NCI-H2081 treated with DMSO at 0.1 percent for 48 hours (cell line): Measurements from ENCODE around the gene CDC7.
"Not testable (repeated sequence)": the region's sequence is repeated elsewhere in the genome, so short reads cannot be mapped to it uniquely, and the experiment has no call there.

Experiments used
- DNase-seq: peaks from one replicate; lab custom pipeline; 2025; lab: John Stamatoyannopoulos, UW

The CDC7 gene

DNA sequence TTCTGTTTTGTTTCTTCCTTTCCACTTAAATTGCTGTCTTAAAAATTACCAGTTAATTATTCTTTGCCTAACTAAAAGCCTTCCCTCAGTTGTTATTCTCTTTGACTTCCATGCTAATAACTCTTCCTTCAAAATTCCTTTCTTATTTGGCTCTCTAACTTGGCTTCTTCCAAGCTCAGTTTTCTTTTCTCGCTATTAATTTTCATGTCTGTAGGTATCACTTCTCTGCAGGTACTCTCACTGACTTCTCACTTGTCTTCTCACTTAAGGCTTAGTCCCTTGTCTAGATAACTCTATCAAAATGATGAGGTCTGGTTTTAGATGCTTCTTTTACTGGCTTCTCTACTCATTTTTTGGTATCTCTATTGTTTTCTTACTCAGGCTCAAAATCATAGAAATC lies 10.1 kb downstream of the CDC7 start:
- no peak for DNase-seq

DNA sequence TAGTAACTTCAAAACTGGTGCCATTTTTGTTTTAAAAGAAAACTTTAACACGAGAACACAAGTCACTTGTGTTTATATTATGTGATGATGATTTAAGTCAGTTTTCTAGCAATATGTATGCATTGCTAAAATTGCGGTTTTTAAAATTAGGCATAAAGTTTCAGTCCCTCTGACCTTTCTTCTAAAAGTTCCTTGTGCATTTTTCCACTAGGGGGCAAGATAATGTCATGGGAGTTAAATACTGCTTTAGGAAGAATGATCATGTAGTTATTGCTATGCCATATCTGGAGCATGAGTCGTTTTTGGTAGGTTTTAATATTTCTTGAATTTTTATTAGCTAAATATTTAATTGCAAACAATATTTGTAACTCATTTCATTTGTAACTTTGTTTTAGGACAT lies 10.7 kb downstream of the CDC7 start:
- no peak for DNase-seq

DNA sequence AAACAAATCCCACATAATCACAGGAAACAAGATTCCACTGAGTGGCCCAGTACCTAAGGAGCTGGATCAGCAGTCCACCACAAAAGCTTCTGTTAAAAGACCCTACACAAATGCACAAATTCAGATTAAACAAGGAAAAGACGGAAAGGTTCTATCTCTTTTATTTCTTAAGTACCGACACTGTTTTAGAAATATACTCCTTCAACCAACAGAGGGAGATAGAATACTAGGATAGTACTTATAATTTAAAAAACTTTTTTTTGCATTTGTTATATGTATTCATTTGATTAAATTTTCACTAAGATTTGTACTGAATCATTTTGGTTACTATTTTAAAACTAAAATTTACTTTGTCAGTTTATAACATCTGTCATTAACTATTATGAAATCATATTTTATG lies 12.5 kb downstream of the CDC7 start:
- DNase-seq: no peak

DNA sequence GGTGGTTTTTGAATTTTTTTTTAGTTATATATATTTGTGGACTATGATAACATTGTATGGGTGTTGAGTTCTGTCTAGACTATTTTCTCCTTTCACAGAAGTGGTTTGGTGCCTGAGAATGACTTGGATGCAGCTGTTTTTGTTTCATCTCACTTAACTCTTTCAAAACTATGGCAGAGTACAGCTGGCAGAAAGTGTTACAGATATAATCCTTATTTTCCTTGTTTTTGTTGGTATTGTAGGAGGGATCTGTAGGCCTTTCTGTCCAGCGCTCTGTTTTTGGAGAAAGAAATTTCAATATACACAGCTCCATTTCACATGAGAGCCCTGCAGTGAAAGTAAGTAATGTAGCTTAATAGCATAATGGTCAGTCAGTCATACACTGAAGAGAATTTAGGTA lies 13.1 kb downstream of the CDC7 start:
- DNase-seq: no peak

DNA sequence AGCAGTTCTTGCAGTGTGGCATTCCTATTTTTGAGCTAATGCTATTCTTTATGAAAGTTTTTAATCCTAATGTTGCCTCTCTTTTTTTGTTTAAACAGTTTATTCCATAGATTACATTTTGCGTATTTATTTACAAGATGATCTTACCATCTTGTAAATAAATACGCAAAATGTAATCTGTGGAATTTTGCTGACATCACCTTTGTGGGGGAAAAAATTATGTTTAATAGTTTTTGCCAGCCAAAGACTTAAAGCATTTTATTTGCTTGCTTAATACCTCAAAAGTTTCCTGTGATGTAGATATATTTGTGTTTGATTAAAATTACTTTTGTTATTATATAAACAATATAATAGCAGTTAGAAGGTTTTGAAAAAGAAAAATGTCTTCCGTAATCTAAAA lies 15.3 kb downstream of the CDC7 start:
- no peak for DNase-seq

DNA sequence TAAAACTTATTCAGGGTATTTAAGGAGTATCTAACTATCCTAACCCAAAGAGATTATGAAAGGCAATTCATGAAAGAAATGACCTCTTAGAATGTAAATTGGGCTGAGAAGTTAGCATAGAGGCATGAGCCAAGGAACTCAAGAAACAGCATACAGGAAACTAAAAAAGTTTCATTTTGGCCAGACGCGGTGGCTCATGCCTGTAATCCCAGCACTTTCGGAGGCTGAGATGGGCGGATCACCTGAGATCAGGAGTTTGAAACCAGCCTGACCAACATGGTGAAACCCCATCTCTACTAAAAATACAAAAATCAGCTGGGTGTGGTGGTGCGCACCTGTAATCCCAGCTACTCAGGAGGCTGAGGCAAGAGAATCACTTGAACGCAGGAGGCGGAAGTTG lies 16.0 kb downstream of the CDC7 start:
- DNase-seq: not testable (repeated sequence)

DNA sequence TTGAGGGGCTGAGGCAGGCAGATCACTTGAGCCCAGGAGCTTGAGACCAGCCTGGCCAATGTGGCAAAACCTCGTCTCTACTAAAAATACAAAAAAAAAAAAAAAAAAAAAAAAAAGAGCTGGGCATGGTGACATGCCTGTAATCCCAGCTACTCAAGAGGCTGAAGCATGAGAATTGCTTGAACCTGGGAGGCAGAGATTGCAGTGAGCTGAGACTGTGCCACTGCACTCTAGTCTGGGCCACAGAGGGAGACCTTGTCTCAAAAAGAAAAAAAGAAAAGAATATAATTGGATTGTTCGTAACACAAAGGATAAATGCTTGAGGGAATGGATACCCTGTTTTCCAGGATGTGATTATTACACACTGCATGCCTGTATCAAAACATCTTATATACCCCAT lies 18.5 kb downstream of the CDC7 start:
- not testable (repeated sequence) for DNase-seq

DNA sequence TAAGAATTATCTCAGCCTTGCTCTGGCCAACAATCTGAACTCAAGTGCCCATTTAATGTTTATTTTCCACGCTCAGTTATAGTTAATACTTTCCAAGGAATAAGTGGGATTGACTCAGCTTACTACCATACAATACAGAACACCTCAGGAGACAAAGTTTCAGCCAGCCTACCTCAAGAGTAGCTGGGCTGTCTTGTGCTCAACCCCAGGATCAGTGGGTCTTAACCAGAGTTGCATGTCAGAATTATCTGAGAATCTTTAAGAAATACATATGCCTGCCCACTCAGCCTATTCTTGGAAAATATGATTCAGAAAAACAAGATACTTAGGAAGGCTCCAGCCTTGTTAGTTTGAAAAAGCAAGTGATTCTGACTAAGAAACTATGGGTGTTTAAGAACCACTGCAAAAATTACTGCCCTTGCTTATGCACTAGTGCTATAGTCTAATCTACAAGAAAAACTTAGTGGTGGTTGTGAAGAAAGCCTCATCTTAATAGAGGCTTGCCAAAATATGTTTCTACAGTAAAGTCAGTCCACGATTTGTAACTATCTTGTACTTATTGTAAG lies 20.4 kb downstream of the CDC7 start:
- no peak for DNase-seq

DNA sequence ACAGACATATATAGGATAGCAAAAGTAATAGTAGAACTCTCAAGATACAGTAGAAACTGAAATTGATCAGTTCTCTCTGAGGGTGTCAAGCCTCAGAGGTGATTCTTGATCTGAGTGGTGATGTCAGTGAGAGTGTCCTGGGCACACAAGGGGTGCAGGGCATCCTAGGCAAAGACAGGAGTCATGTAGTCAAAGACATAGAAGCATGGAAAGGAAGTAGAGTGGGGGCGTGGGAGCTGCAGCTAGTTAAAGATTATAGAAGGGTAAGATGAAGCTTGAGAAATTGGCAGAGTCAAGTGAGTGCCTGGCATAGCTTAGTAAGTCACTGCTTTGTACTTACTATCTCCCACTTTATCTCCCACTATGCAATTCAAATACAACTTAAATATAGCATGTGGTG lies 22.8 kb downstream of the CDC7 start:
- no peak for DNase-seq

DNA sequence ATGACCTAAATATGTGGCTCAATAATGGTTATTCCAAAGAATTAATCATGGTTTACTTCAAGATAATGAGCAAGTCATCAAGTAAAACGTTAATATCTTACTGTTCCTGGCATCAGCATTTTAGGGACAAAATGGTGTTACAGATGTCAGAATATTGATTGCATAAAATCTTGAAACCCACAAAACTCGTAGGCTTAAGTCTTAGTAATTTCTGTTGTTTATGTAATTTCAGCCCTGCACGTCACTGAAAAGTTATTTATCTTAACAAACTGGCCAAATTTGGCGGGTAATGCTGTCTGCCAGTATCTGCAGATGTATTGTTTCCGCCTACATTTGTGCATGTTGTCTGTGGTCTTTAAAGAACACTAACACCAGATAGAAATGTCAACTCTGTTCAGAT lies 25.8 kb downstream of the CDC7 start:
- DNase-seq: no peak

DNA sequence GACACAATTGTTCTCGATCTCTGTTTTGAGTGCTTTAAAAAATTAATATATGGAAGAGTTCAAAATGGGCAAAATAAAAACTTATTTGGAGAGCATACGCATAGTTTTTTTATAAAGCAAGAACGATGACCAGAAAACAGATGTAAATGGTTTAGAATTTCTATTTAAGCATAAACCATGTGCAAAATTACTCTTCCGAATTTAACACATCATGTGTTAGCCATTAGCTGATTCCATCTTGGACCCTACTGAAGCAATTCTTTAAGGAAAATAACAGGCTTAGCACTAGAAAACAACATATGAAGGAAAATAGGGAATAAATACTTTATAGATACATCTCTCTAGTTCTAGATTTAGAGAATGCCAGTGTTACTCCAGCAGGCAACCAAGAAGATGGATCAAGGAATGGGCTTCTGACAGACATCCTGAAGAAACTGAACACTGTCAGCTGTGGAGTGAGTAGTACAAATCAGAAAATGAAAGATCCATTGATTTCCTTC lies 26.7 kb downstream of the CDC7 start:
- no peak for DNase-seq

DNA sequence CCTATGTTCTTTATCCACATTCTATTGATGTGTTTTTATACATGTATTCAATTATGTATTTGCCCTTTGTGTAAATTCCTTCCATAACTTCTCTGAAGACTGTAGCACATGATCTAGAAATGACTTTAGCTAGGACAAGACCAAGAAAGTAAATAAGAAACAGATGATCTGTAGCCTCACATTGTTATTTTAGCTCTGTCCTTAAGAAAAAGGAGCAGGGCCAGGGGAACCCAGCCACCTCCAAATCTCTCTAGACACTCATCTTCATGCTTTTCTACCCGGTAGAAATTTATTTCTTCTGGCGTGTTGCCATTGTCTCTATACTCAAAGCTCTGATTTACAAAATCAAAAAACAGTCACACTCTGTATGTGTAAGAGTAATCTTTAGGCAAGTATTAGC lies 27.1 kb downstream of the CDC7 start:
- DNase-seq: no peak

DNA sequence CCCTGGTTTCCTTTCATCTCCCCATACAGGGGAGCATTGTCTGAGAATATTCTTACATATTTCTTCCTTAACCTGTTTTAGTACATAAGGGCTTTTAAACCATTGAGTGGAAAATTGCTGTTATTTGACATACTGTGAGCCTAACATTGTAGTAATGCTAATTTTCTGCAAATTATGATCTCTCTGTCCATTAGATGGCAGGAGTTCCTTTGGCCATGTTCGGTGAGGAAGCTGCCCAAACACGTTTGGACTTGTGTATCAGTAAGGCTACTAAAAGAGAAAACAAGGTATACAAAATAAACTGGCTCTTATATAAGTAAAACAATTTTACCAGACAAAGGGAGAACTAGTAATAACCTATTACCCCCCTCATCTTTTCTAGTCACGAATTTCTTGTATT lies 29.2 kb downstream of the CDC7 start:
- no peak for DNase-seq

DNA sequence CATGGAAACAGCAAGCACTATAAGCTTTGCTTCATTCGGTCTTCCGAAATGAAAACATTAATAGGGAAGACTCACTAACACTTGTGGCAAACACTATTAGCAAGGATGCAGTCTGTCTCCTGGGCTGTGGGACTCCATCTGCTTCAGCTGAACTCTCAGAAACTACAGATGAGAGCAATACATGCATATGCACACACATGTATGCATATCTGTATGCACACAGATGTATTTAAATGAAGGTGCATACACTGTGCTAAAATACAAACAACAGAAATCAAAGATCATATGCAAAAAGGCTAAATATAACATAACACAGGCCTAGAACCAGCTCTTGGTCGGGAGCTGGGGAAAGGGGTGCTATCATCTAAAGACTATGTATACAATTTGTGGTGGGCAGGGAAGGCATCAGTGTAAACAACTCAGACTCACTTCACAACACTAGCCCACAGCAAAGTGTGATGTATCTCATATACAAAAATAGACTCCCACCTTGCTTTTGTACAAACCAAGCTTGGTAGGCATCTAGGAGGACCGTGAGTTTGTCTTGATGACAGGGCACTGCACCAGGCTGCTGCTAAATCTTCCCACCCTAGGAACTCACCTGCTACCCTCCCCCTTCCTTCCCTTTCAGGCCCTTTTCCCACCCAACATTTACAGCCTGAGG lies 32.8 kb downstream of the CDC7 start:
- no peak for DNase-seq

DNA sequence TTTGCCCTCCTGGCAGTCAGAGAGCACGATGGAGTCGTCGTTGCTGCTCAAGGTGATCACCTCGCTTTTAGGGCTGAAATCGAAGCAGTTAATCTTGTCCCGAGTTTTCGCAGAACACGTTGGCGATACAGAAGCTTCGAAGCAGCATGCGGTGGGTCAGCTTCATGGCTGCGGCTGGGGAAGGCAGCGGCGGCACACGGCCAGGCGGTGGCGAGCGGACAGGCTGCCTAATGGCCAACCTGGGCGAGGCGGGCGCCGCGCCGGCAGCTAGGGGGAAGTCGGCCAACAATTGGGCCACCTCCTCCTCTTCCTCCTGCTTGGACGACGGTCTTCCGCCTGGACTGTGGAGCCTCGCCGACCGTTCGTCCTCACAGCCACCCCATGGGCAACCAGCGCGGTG lies 34.8 kb downstream of the CDC7 start:
- DNase-seq: no peak

DNA sequence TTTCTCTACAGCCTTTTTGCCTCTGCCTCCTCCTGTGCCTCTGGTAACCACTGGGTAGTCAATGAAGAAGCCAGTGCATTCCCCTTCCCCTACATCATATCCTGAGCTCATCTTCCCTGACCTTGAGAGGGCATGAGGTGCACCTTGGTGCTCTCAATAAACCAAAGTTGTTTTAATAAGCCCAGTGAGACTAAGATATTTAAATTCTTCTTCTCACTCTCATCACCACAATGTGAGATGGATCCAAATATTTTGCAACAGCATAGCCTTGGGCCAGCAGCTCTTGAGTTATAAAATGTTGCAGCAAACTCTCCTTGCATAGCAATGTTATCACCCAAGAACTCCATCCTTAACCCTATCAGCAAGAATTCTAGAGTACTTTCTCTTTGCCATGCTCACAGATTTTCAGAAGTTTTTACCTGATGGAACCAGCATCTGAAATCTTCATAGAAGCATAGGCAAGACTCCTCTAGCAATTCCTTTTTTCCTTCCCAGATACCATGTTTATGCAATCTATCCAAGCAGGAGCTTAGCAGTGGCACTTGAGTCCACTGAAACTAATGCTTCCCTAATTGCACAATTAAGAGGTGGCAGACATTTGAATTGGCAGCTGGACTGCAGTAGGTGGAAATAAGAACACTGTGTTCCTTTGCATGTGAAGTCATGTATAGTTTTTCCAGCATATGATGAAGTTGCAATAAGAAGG lies 36.8 kb downstream of the CDC7 start:
- no peak for DNase-seq

DNA sequence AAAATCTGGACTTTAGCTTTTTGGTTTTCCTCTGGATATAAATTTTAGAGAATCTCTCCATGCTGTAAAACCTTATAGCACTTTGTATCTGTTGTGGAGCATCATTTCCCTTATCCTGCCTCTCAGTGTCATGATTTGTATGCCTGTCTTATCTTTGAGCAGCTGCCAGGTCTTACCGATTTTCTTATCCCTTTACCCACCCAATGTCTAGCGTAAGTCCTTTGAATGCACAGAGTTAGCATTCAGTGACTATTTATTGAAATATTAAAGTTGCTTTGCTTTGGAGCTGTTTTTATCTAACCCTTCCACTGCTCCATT lies 37.3 kb downstream of the CDC7 start:
- DNase-seq: no peak

DNA sequence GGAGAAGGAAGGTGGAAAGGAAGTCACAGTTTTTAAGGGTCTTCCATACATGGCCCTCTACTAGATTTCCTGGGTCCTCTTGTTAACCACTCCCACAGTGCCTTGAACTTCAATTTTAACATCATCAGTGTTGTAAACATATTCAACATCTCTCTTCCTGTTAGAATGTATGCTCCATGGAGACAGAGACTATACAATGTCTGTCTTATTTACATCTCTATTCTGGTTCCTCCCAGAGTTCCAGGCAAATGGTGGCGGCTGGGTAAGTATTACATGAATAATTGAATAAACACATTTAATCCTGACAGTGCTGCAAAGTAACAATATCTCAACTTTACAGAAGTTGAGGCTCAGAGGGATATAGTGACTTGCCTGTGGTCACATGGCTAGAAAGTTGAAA lies 40.3 kb downstream of the CDC7 start:
- no peak for DNase-seq

DNA sequence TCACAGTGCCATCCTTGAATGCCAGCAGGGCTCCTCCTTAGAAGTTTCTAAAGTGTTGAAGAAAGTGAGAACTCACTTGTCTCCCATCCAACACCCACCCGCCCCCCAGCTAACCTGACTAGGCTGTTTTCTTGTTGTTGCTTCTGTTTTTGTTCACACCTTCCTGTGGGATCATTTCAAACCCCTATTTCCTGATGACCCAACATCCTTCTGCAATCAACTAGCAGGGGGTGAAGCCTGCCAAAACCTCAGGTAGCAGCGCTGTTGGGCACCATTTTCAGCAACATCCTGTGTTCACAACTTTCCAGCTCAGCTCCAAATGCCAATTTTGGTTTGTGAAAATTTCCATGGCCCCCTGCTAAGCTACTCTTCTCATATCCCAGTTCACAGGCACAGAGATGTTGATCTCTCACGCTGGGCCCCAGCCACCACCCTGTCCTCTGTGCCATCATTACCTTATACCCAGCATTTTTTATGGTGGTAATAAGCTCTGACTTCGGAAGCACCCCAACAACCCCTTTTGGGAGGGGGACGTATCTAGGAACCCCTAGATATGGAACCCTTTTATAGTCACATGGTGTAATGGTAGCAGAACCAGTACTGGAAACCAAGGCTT lies 41.4 kb downstream of the CDC7 start:
- no peak for DNase-seq

DNA sequence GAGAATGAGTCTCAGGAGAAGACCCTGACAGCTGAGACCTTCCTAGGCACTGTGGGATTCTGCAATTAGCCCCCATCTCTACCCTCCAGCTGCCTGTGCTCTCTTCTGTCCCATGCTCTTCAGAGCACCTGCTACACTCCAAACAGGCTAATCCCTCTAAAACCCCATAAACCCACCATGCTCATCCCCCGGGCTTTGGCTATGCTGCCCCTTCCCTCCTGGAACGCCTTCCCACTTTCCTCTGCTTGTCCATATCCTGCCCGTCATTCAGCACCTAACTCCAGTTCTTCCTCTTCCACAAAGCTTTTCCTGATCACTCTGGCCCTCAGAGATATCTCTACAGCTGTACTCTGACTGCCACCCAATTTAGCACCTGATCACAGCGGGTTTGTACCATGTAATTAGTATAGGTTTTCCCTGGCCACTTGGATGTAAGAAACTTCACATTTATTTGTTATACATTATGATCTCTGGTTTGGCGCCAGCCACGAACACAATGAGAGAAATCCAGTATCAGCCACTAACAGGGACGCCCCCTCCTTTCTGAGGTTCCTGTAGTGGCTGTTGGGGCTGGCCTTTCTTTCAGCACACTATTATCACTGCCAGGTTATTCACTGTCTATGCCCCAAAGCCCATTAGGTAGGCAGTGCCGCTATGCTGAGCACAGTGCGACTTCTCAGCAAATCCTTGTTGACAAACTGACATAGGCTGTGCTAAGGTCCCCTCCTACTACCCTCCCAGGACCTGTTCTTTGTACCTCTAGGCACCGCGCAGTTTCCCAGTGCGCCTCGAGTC lies 45.1 kb downstream of the CDC7 start:
- DNase-seq: no peak

DNA sequence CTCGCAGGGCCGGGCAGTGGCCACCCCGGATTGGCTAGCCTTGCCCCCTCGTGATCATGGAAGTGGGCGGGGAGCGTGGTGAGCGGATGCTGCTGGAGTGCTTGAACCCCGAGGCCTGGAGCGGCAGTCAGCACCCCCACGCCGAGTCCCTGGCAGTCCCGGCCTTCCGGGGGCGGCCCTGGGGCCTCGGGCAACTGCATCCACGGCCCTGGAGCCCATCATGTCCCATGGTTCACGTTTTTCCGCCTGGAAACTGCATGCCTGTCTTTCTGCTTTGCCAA lies 45.6 kb downstream of the CDC7 start:
- no peak for DNase-seq

DNA sequence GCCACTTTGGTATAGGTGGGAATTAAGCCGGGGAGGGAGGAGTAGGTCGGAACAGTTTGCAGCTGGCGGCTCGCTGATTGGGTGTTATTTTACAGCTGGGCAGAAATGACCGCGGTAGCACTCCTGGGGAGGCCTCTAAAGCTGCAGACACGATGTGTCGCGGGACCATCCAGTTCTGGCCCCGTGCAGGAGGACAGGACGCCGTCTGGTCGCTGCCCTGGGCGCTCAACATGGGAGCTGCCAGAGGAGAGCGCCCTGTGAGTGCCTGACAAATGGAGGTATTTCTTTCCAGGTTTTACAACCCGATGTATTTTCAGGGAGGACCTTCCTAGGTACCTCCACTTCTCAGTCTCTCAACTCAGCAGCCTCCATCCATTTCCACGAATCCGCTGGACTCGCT lies 46.2 kb downstream of the CDC7 start:
- DNase-seq: no peak
